Keratinocyte (primary cell): ENCODE data around the gene ADO.

Source experiments
- CTCF ChIP-seq, 3 experiments: IDR thresholded peaks in 1 of 3; conservative IDR thresholded peaks in 1 of 3; optimal IDR thresholded peaks in 1 of 3; 2 replicates in 2 of 3; 3 replicates in 1 of 3; pipeline versions ENCODE3 to v1.5.1; 2011; ENCODE audit warnings: low read length in 3 of 3, mild to moderate bottlenecking in 3 of 3, moderate library complexity in 2 of 3, control low read depth in 1 of 3, inconsistent platforms in 1 of 3; ENCODE audit not compliant: insufficient read depth in 2 of 3; ENCODE audit errors: extremely low read depth in 1 of 3
- EZH2 ChIP-seq: IDR thresholded peaks from one replicate; pipeline ENCODE4 v1.6.1; 2012; ENCODE audit warnings: inconsistent platforms, mild to moderate bottlenecking, low read length, moderate library complexity

- TF ChIP-seq CTCF (optimal IDR thresholded peaks at IDR 0.05 in 1 of 3, IDR thresholded peaks at IDR 0.05 in 1 of 3, conservative IDR thresholded peaks at IDR 0.05 in 1 of 3; ENCODE audit: extremely low read depth in 1 of 3, insufficient read depth in 2 of 3, low read length in 3 of 3) (no peak), EZH2 (no peak)
Measured at GRCh38 chr10:62812672-62813439, 8.3 kb downstream of the ADO start.
